ENCODE results near the gene EED. TPM values are rescaled to one million over a fixed set of nuclear protein-coding genes. Genes with fewer than 3 reads are reported as not detected.

Gene EED
- total RNA-seq, 6 donors from 2014 or later = 6.7 to 43.1 (median 16.0) TPM

DNA sequence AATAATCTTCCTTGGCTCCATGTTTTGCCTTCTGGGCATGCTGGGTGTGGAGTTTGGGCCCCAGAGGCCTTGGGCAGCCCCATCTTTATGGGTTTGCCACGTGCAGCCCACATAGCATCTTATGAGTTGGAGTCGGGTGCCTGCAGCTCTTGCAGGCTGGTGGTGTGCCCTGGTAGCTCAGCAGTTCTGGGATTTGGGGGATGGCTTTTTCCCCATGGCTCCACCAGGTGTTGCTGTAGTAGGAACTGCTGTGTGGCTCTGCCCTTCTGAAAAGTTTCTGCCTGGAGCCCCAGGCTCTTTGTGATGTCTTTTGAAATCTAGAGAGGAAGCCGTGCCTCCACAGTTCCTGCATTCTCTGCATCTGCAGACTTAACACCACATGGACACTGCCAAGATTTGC is 16.8 kb downstream of the EED start:
- no peaks in the 10 kb centered on the region for H3K9me3 ChIP-seq
- H3K27ac ChIP-seq = no peak overlapping the region
- H3K4me3 ChIP-seq = no peak overlapping the region
- H3K36me3 ChIP-seq = peaks cover 14 to 64% (median 20%) of the 10 kb centered on the region in 4 donors
- ATAC-seq (ENCODE audit: low FRiP score in 2 of 2) = no peak
- H3K4me1 ChIP-seq = no peaks in the 10 kb centered on the region
- no peaks in the 10 kb centered on the region for H3K27me3 ChIP-seq
- 92 to 100% methylated on average over 1 to 3 of the region's 3 CpGs for WGBS, 2 donors
- no peak for DNase-seq
- TF ChIP-seq POLR2A (IDR thresholded peaks at IDR 0.05) (no peak), POLR2AphosphoS5 (IDR thresholded peaks at IDR 0.05) (no peak), EP300 (IDR thresholded peaks at IDR 0.05) (no peak)
- TF ChIP-seq, protein P1, sequence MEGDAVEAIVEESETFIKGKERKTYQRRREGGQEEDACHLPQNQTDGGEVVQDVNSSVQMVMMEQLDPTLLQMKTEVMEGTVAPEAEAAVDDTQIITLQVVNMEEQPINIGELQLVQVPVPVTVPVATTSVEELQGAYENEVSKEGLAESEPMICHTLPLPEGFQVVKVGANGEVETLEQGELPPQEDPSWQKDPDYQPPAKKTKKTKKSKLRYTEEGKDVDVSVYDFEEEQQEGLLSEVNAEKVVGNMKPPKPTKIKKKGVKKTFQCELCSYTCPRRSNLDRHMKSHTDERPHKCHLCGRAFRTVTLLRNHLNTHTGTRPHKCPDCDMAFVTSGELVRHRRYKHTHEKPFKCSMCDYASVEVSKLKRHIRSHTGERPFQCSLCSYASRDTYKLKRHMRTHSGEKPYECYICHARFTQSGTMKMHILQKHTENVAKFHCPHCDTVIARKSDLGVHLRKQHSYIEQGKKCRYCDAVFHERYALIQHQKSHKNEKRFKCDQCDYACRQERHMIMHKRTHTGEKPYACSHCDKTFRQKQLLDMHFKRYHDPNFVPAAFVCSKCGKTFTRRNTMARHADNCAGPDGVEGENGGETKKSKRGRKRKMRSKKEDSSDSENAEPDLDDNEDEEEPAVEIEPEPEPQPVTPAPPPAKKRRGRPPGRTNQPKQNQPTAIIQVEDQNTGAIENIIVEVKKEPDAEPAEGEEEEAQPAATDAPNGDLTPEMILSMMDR (IDR thresholded peaks at IDR 0.05) = no peak

DNA sequence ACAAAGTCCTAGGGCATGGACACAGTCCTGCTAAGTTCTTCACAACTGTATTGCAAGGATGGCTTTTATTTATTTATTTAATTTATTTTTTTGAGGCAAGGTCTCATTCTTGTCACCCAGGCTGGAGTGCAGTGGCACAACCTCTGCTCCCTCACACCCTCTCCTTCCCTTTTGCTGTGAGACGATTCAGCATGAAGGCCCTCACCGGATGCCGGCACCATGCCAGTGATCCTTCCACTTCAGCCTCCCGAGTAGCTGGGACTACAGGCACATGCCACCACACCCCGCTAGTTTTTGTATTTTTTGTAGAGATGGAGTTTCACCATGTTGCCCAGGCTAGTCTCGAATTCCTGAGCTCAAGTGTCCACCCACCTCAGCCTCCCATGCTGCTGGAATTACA is 17.8 kb downstream of the EED start:
- H3K9me3 ChIP-seq = no peaks in the 10 kb centered on the region
- H3K4me3 ChIP-seq = no peak overlapping the region
- H3K27ac ChIP-seq = no peak overlapping the region
- no peaks in the 10 kb centered on the region for H3K27me3 ChIP-seq
- ATAC-seq (ENCODE audit: low FRiP score in 2 of 2) (no peak), DNase-seq (no peak)
- H3K36me3 ChIP-seq = peaks cover 6 to 54% (median 18%) of the 10 kb centered on the region in 4 donors
- no peaks in the 10 kb centered on the region for H3K4me1 ChIP-seq
- 92 to 95% methylated on average over 6 of the region's 6 CpGs for WGBS, 2 donors
- TF ChIP-seq, protein P1 (IDR thresholded peaks at IDR 0.05) = no peak
- TF ChIP-seq POLR2AphosphoS5 (IDR thresholded peaks at IDR 0.05) = no peak
- no peak for TF ChIP-seq POLR2A (IDR thresholded peaks at IDR 0.05)
- no peak for TF ChIP-seq EP300 (IDR thresholded peaks at IDR 0.05)

DNA sequence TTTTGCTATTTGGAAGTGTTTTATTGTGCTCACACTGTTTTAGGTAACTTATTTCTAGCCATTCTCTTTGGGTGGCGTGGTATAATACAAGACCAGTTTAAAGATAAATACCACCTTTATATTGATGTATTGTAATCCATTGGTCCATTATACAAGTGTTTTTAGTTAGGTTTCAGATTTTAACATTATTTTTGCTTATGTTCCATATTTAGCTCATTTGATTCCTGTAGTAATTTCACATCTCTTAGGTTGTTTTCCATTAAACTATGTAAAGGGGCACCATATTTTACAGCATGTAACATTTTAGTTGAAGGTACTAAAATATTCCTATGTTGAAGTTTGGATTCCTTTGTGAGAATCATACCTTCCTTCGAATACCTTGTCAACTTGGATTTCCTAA is 20.1 kb downstream of the EED start:
- DNase-seq (no peak), ATAC-seq (ENCODE audit: low FRiP score in 2 of 2) (no peak)
- Histone ChIP-seq H3K27me3 (no peaks in the 10 kb centered on the region), H3K27ac (no peak overlapping the region), H3K4me1 (peaks cover 0 to 4% (median 0%) of the 10 kb centered on the region in 4 donors), H3K36me3 (peaks cover 0 to 43% (median 16%) of the 10 kb centered on the region in 4 donors), H3K9me3 (no peaks in the 10 kb centered on the region), H3K4me3 (no peak overlapping the region)
- TF ChIP-seq EP300 (IDR thresholded peaks at IDR 0.05) = no peak
- no peak for TF ChIP-seq POLR2A (IDR thresholded peaks at IDR 0.05)
- no peak for TF ChIP-seq POLR2AphosphoS5 (IDR thresholded peaks at IDR 0.05)
- TF ChIP-seq, protein P1 (IDR thresholded peaks at IDR 0.05) = no peak
- WGBS, 2 donors = 98 to 100% methylated on average over 2 of the region's 2 CpGs

DNA sequence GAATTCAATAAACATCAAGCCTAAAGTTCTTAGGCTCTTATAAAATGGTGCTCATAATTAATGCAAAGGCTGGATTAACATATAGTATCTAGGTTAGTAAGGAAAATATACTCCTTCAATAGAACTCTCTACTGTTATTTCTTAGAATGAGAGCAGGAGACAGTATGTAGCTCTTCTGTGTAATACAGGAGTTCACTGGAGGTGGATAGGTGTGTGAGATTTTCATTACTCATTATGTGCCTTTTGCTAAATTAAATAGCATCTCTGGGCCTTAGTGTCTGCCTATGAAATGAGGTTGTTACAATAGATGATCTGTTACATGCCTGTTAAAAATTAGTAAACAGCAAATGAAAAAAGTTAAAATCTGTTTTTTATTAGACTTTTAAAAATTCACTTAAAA is 20.6 kb downstream of the EED start:
- Histone ChIP-seq H3K36me3 (peaks cover 0 to 41% (median 14%) of the 10 kb centered on the region in 4 donors), H3K4me1 (peaks cover 0 to 4% (median 0%) of the 10 kb centered on the region in 4 donors), H3K4me3 (no peak overlapping the region), H3K27me3 (no peaks in the 10 kb centered on the region), H3K27ac (no peak overlapping the region), H3K9me3 (no peaks in the 10 kb centered on the region)
- no peak for DNase-seq
- no peak for ATAC-seq (ENCODE audit: low FRiP score in 2 of 2)
- TF ChIP-seq POLR2A (IDR thresholded peaks at IDR 0.05) = no peak

DNA sequence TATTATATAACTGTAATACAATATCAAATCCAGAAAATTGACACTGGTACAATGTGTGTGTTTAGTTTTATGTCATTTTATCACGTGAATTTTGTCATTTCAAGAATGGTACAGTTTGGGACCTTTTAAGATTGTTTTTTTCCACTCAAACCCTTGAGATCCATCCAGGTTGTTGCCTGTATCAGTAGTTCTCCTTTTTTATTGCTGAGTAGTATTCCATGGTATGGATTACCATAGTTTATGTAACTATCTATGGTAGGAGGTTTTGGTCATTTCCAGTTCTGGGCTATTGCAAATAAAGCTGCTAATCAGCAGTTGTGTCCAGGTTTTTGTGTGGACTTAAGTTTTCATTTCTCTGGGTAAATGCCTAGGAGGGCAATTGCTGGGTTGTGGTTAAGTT is 25.1 kb downstream of the EED start:
- Histone ChIP-seq H3K27me3 (no peaks in the 10 kb centered on the region), H3K36me3 (peaks cover 0 to 11% (median 5%) of the 10 kb centered on the region in 4 donors), H3K27ac (no peak overlapping the region), H3K9me3 (no peaks in the 10 kb centered on the region), H3K4me3 (no peak overlapping the region), H3K4me1 (peaks cover 0 to 4% (median 0%) of the 10 kb centered on the region in 4 donors)
- no peak for ATAC-seq (ENCODE audit: low FRiP score in 2 of 2)
- WGBS, 2 donors = 91 to 98% methylated on average over 1 of the region's 1 CpG
- DNase-seq = no peak
- TF ChIP-seq POLR2A (IDR thresholded peaks at IDR 0.05) (no peak), POLR2AphosphoS5 (IDR thresholded peaks at IDR 0.05) (no peak), EP300 (IDR thresholded peaks at IDR 0.05) (no peak)
- TF ChIP-seq, protein P1 (IDR thresholded peaks at IDR 0.05) = no peak
